HepG2 (cell line): ENCODE measurements around the gene SLC35B2. TPM values are rescaled to one million over a fixed set of nuclear protein-coding genes. Genes with fewer than 3 reads are reported as not detected.

Experiments used
- EED ChIP-seq: sonication (generic); formaldehyde crosslinking; IDR thresholded peaks from 2 replicates; pipeline ENCODE4 v1.5.0; 2020; ENCODE audit warnings: mild to moderate bottlenecking, missing genetic modification reagents
- GATAD1 ChIP-seq: IDR thresholded peaks from 2 replicates; pipeline ENCODE4 v1.6.1; 2016; ENCODE audit warnings: missing genetic modification reagents, missing compliant biosample characterization
- KDM3A ChIP-seq: IDR thresholded peaks from 2 replicates; pipeline ENCODE4 v1.6.1; 2018; ENCODE audit warnings: low read depth, missing compliant biosample characterization
- KLF13 ChIP-seq: sonication (generic); formaldehyde crosslinking; IDR thresholded peaks from 2 replicates; pipeline ENCODE4 v1.4.0; 2020; ENCODE audit warnings: mild to moderate bottlenecking, missing genetic modification reagents
- NFRKB ChIP-seq: fragments of 450-650 bp; IDR thresholded peaks from 2 replicates; pipeline ENCODE4 v1.6.1; 2017
- RXRA ChIP-seq: sonication (generic); formaldehyde crosslinking; IDR thresholded peaks from 2 replicates; pipeline ENCODE4 v1.5.1; 2020; ENCODE audit warnings: missing genetic modification reagents
- SAP130 ChIP-seq: IDR thresholded peaks from 2 replicates; pipeline ENCODE4 v1.6.1; 2016; ENCODE audit warnings: low read depth
- SP4 ChIP-seq: sonication (generic); formaldehyde crosslinking; IDR thresholded peaks from 2 replicates; pipeline ENCODE4 v1.8.1; 2023; ENCODE audit warnings: mild to moderate bottlenecking, missing genetic modification reagents
- ZC3H4 ChIP-seq: sonication (generic); formaldehyde crosslinking; IDR thresholded peaks from 2 replicates; pipeline ENCODE4 v1.4.0; 2020; ENCODE audit warnings: missing genetic modification reagents, borderline replicate concordance
- ZNF883 ChIP-seq: sonication (generic); formaldehyde crosslinking; IDR thresholded peaks from 2 replicates; pipeline ENCODE4 v1.5.1; 2020; ENCODE audit warnings: mild to moderate bottlenecking, missing genetic modification reagents; ENCODE audit errors: not compliant biosample characterization
- polyA plus RNA-seq, 8 experiments: library from polyadenylated mRNA; depleted of rRNA in 3 of 8; stranded (reverse) in 7 of 8; unstranded in 1 of 8; fragments of >200 nt; fragmentation: Illumina TruSeq in 4 of 8; extraction: Trizol in 4 of 8; gene quantifications; 2 replicates each; pipeline versions ENCODE4 v1.2.1 to v1.2.3, GENCODE V29; 2011 to 2016; ENCODE audit warnings: low read depth in 4 of 8, missing spikeins in 1 of 8, mixed read lengths in 1 of 8; ENCODE audit not compliant: insufficient read depth in 1 of 8
- total RNA-seq, 5 experiments: library from RNA; depleted of rRNA; stranded (reverse); fragments of >200 nt; fragmentation: Illumina TruSeq; extraction: Trizol; gene quantifications; 2 replicates each; pipeline ENCODE4 v1.2.3, GENCODE V29; 2016; ENCODE audit warnings: low read depth in 1 of 5
- TF ChIP-seq, protein P1 (sequence below): sonication (generic); formaldehyde crosslinking; IDR thresholded peaks from 2 replicates; pipeline ENCODE4 v1.4.0; 2020; ENCODE audit warnings: mild to moderate bottlenecking, missing genetic modification reagents
- TF ChIP-seq, protein P2 (sequence below): sonication (generic); formaldehyde crosslinking; conservative IDR thresholded peaks from 2 replicates; pipeline ENCODE4 v1.4.0; 2020; ENCODE audit warnings: mild to moderate bottlenecking, missing genetic modification reagents, moderate library complexity
- TF ChIP-seq, protein P3 (sequence below): IDR thresholded peaks from 2 replicates; pipeline ENCODE4 v1.6.1; 2016; ENCODE audit warnings: missing compliant biosample characterization, missing genetic modification reagents, borderline replicate concordance

Gene SLC35B2
- total and polyA plus RNA-seq, 2 of the 13 experiments (the other 11 are each of a cell fraction or from before 2014, with no cell fraction given), result 61.1 to 148 TPM

DNA sequence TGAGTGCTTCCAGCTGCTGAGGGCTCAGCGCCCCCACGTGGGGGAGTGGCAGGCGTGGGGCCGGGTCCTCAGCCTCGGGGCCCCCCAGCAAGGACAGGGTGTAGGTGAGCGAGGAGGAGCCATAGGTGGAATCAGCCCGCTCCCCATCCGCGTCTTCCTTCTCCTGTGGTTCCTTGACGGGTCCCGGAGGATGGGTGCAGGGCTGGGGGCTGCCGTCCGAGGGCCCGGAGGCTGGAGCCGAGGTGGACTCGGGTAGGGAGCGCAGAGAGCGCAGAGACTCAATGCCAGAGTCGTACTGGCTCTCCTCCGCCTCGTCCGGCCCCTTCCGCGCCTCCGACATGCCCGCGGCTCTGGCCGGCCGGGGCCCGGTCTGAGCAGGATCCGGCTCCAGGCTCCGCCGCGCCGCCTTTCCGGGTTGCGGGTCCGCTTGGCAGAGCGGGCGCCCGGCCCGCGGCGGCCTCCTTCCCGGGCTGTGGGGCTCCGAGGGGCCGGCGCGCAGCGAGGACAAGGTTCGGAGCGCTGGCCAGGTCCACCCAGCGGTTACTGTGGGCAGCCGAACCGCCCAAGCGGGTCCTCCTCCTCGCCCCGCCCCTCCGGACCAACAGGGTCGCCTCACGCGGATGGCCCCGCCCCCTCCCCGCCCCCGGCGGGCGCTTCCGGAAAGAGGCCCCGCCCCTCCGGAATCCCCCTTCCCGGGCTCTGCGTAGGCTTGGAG is 7.8 kb upstream of the SLC35B2 start, which contains the start of gene NFKBIE (continued):
- TF ChIP-seq, protein P1, sequence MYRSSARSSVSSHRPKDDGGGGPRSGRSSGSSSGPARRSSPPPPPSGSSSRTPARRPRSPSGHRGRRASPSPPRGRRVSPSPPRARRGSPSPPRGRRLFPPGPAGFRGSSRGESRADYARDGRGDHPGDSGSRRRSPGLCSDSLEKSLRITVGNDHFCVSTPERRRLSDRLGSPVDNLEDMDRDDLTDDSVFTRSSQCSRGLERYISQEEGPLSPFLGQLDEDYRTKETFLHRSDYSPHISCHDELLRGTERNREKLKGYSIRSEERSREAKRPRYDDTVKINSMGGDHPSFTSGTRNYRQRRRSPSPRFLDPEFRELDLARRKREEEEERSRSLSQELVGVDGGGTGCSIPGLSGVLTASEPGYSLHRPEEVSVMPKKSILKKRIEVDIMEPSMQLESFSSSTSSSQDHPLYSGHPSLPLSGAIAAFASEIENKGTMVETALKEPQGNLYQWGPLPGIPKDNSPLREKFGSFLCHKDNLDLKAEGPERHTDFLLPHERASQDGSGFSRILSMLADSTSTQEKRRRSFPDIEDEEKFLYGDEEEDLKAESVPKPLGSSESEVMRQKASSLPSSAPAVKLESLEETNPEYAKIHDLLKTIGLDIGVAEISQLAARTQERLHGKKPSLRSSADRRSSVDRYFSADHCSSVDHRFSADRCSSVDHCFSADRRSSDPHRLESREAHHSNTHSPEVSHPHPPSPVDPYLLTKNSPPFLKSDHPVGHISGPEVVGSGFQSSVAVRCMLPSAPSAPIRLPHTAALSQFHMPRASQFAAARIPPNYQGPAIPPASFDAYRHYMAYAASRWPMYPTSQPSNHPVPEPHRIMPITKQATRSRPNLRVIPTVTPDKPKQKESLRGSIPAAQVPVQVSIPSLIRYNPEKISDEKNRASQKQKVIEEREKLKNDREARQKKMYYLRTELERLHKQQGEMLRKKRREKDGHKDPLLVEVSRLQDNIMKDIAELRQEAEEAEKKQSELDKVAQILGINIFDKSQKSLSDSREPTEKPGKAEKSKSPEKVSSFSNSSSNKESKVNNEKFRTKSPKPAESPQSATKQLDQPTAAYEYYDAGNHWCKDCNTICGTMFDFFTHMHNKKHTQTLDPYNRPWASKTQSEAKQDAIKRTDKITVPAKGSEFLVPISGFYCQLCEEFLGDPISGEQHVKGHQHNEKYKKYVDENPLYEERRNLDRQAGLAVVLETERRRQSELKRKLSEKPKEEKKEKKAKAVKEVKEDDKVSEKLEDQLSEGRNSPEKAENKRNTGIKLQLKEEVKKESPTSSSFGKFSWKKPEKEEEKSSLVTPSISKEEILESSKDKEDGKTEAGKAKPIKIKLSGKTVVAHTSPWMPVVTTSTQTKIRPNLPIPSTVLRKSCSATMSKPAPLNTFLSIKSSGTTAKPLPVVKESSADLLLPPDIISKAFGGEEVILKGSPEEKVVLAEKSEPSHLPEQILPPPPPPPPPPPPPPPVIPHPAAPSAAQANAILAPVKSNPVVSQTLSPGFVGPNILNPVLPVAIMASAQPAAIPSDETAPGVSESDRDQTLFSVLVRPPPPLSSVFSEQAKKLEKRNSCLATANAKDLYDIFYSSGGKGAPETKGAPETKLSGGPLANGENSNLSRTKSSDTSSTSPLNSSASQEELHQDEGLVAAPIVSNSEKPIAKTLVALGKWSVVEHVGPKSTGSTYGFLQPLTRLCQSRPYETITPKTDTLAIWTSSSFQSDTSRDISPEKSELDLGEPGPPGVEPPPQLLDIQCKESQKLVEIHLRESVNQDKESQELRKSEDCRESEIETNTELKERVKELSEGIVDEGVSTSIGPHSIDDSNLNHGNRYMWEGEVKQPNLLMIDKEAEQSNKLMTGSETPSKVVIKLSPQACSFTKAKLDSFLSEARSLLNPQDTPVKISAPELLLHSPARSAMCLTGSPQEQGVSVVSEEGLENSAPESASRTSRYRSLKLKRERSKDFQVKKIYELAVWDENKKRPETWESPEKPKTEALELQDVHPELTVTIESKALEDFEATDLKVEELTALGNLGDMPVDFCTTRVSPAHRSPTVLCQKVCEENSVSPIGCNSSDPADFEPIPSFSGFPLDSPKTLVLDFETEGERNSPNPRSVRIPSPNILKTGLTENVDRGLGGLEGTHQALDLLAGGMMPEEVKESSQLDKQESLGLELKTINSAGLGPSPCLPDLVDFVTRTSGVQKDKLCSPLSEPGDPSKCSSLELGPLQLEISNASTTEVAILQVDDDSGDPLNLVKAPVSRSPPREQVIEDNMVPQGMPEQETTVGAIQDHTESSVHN (CRISPR knock-in tag), result no peak
- TF ChIP-seq, protein P2, sequence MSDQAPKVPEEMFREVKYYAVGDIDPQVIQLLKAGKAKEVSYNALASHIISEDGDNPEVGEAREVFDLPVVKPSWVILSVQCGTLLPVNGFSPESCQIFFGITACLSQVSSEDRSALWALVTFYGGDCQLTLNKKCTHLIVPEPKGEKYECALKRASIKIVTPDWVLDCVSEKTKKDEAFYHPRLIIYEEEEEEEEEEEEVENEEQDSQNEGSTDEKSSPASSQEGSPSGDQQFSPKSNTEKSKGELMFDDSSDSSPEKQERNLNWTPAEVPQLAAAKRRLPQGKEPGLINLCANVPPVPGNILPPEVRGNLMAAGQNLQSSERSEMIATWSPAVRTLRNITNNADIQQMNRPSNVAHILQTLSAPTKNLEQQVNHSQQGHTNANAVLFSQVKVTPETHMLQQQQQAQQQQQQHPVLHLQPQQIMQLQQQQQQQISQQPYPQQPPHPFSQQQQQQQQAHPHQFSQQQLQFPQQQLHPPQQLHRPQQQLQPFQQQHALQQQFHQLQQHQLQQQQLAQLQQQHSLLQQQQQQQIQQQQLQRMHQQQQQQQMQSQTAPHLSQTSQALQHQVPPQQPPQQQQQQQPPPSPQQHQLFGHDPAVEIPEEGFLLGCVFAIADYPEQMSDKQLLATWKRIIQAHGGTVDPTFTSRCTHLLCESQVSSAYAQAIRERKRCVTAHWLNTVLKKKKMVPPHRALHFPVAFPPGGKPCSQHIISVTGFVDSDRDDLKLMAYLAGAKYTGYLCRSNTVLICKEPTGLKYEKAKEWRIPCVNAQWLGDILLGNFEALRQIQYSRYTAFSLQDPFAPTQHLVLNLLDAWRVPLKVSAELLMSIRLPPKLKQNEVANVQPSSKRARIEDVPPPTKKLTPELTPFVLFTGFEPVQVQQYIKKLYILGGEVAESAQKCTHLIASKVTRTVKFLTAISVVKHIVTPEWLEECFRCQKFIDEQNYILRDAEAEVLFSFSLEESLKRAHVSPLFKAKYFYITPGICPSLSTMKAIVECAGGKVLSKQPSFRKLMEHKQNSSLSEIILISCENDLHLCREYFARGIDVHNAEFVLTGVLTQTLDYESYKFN, result peak; percentile 61
- TF ChIP-seq ZNF883 (peak; percentile 71), GATAD1 (CRISPR knock-in tag) (0 out of 2 replicates have a peak, but pooled peaks have one; percentile 14), SAP130 (CRISPR knock-in tag) (peak; percentile 78), NFRKB (no peak), KDM3A (CRISPR knock-in tag) (peak; percentile 46), ZC3H4 (no peak), EED (CRISPR knock-in tag) (peak; percentile 70; the same call in 1 of the 2 replicates), SP4 (peak; percentile 64), KLF13 (no peak), RXRA (peak; percentile 51)
- TF ChIP-seq, protein P3, sequence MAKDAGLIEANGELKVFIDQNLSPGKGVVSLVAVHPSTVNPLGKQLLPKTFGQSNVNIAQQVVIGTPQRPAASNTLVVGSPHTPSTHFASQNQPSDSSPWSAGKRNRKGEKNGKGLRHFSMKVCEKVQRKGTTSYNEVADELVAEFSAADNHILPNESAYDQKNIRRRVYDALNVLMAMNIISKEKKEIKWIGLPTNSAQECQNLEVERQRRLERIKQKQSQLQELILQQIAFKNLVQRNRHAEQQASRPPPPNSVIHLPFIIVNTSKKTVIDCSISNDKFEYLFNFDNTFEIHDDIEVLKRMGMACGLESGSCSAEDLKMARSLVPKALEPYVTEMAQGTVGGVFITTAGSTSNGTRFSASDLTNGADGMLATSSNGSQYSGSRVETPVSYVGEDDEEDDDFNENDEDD (CRISPR knock-in tag), result peak; percentile 41; the same call in 1 of the 2 replicates
